DND-41 (cell line): Measurements from ENCODE around the gene DGKQ.
"Not testable (repeated sequence)": the region's sequence is repeated elsewhere in the genome, so short reads cannot be mapped to it uniquely, and the experiment has no call there.

Source experiments
- ATAC-seq: fragments of 200-7000 bp; cut with Tn5 transposase; 3 replicates; pipeline ENCODE4 v1.9.1; 2021; ENCODE audit warnings: low read depth; ENCODE audit not compliant: insufficient read depth
- DNase-seq: peaks from one replicate; pipeline ENCODE4 v3.0.0-alpha.2; 2020
- H2AFZ ChIP-seq: 2 replicates; pipeline ENCODE4 v1.6.0; 2012; ENCODE audit warnings: low read depth, low read length
- H3K27ac ChIP-seq: 2 replicates; pipeline ENCODE4 v1.5.1; 2012; ENCODE audit warnings: low read length, inconsistent platforms
- H3K27me3 ChIP-seq: fragments of 200-600 bp; sonication (generic); 2 replicates; pipeline ENCODE4 v1.6.0; 2012; ENCODE audit warnings: low read length, mild to moderate bottlenecking, inconsistent platforms; ENCODE audit not compliant: insufficient read depth, poor library complexity
- H3K36me3 ChIP-seq: 2 replicates; pipeline ENCODE4 v1.5.1; 2012; ENCODE audit warnings: low read length, inconsistent platforms; ENCODE audit not compliant: insufficient read depth
- H3K4me1 ChIP-seq: 2 replicates; pipeline ENCODE4 v1.5.1; 2012; ENCODE audit warnings: mild to moderate bottlenecking, low read length; ENCODE audit not compliant: insufficient read depth
- H3K4me2 ChIP-seq: 2 replicates; pipeline ENCODE4 v1.6.0; 2012; ENCODE audit warnings: mild to moderate bottlenecking, moderate library complexity, low read length, inconsistent platforms; ENCODE audit not compliant: insufficient read depth
- H3K4me3 ChIP-seq, 2 experiments: fragments of 200-600 bp in 1 of 2; shearing (Covaris generic) in 1 of 2; 2 replicates each; pipeline ENCODE4 v1.5.1; 2012 to 2016; ENCODE audit warnings: inconsistent platforms in 2 of 2, low read length in 2 of 2, mild to moderate bottlenecking in 2 of 2, low read depth in 1 of 2, moderate library complexity in 1 of 2
- H3K79me2 ChIP-seq: 2 replicates; pipeline ENCODE4 v1.6.0; 2012; ENCODE audit warnings: low read length, inconsistent platforms; ENCODE audit not compliant: insufficient read depth
- H3K9ac ChIP-seq: 2 replicates; pipeline ENCODE4 v1.6.0; 2012; ENCODE audit warnings: low read depth, mild to moderate bottlenecking, inconsistent platforms, low read length, moderate library complexity
- H3K9me3 ChIP-seq: 2 replicates; pipeline ENCODE4 v1.5.1; 2012; ENCODE audit warnings: low read length, moderate library complexity, mild to moderate bottlenecking, inconsistent platforms; ENCODE audit not compliant: insufficient read depth, severe bottlenecking
- H4K20me1 ChIP-seq: 2 replicates; pipeline ENCODE4 v1.6.0; 2012; ENCODE audit warnings: low read length; ENCODE audit not compliant: insufficient read depth
- EZH2 ChIP-seq: IDR thresholded peaks from 3 replicates; pipeline ENCODE4 v1.6.1; 2012; ENCODE audit warnings: borderline replicate concordance, low read depth, mild to moderate bottlenecking, moderate library complexity, low read length, inconsistent platforms; ENCODE audit not compliant: severe bottlenecking
- TF ChIP-seq, protein P1 (sequence below): IDR thresholded peaks from 2 replicates; pipeline ENCODE4 v1.5.1; 2012; ENCODE audit warnings: borderline replicate concordance, low read length, moderate library complexity, mild to moderate bottlenecking; ENCODE audit not compliant: poor library complexity, severe bottlenecking; ENCODE audit errors: extremely low read depth

Gene DGKQ

DNA sequence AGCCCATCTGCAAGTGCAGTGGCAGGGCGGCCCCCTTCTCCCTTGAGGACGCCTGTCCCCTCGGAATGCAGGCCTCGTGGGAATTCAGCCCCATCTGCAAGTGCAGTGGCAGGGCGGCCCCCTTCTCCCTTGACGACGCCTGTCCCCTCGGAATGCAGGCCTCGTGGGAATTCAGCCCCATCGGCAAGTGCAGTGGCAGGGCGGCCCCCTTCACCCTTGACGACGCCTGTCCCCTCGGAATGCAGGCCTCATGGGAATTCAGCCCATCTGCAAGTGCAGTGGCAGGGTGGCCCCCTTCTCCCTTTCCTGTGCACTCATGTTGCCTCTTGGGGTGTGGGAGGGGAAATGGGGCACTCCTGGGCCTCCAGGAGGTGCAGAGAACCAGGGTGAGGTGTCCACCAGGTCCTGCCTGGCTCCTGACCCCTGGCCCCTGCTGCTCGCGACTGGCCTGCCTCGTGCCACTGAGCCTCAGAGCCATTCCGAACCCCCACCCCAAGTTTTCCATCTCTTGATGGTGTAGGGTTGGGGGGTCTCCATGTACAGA, 26.6 kb upstream of the DGKQ start:
- no peaks in the 10 kb centered on the region for H3K9me3 ChIP-seq
- H3K4me3 ChIP-seq: no peak overlapping the region

DNA sequence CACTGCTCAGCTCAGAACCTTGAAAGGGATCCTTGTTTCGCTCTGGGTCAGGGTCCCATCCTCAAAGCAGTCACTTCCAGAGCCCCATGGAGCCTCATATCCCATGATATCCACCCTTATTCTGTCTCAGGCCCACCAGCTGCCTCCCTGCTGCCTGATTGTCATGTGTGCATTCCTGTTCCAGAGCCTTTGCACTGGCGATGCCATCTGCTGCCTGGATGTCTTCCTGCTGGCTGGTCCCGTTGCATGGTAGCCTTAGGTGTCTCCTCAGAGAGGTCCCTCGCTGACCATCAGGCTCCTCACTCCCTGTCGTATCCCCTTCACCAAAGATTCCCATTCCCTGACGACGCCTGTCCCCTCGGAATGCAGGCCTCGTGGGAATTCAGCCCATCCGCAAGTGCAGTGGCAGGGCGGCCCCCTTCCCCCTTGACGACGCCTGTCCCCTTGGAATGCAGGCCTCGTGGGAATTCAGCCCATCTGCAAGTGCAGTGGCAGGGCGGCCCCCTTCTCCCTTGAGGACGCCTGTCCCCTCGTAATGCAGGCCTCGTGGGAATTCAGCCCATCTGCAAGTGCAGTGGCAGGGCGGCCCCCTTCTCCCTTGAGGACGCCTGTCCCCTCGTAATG, 26.0 kb upstream of the DGKQ start:
- H3K4me3 ChIP-seq, ATAC-seq, H3K36me3 ChIP-seq, H2AFZ ChIP-seq, H3K9ac ChIP-seq, DNase-seq, H3K79me2 ChIP-seq, H3K9me3 ChIP-seq, H3K27ac ChIP-seq, H3K4me2 ChIP-seq, H3K4me1 ChIP-seq, H3K27me3 ChIP-seq: not testable (repeated sequence)
- H4K20me1 ChIP-seq: peaks cover 11% of the 10 kb centered on the region; the same call in 1 of the 2 replicates

More for the DNA sequence above, 26.6 kb upstream of the DGKQ start:
- TF ChIP-seq, protein P1, sequence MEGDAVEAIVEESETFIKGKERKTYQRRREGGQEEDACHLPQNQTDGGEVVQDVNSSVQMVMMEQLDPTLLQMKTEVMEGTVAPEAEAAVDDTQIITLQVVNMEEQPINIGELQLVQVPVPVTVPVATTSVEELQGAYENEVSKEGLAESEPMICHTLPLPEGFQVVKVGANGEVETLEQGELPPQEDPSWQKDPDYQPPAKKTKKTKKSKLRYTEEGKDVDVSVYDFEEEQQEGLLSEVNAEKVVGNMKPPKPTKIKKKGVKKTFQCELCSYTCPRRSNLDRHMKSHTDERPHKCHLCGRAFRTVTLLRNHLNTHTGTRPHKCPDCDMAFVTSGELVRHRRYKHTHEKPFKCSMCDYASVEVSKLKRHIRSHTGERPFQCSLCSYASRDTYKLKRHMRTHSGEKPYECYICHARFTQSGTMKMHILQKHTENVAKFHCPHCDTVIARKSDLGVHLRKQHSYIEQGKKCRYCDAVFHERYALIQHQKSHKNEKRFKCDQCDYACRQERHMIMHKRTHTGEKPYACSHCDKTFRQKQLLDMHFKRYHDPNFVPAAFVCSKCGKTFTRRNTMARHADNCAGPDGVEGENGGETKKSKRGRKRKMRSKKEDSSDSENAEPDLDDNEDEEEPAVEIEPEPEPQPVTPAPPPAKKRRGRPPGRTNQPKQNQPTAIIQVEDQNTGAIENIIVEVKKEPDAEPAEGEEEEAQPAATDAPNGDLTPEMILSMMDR: no peak
- no peak for TF ChIP-seq EZH2
- H3K36me3 ChIP-seq: no peaks in the 10 kb centered on the region
- H3K27ac ChIP-seq: no peak overlapping the region
- no peak overlapping the region for H2AFZ ChIP-seq
- H3K27me3 ChIP-seq: no peaks in the 10 kb centered on the region
- no peak overlapping the region for H3K9ac ChIP-seq
- H3K4me2 ChIP-seq: no peak overlapping the region
- no peaks in the 10 kb centered on the region for H3K79me2 ChIP-seq
- no peak for ATAC-seq
- DNase-seq: no peak
- H4K20me1 ChIP-seq: peaks cover 11% of the 10 kb centered on the region; the same call in 1 of the 2 replicates
- no peaks in the 10 kb centered on the region for H3K4me1 ChIP-seq

DNA sequence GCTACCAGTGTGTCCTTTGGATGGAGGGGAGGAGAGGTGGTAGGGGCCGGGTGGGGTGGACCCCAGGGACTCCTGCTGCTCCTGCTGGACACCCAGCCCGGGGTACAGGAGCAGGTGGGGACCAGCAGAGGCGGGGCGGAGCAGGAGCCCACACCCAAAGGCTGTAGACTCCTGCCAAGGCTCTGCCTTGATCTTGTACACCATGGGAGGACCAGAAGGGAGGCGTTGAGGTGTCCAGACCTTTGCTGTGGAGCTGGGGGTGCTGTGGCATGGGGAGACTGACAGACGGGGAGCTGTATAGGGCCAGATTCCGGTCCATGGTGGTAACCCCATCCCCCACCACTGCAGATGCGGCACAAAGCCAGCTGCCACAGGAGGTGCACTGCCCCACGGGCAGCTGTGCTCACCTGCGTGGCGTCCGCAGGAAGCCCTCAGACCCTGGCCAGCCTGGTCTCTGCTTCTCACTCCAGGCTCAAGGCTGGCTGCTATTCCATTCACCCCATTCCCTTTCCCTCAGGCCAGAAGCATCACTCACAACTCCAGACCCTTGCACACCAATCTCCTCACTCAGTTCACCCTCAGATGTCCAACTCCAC, 24.8 kb upstream of the DGKQ start:
- Histone ChIP-seq H3K4me2 (no peak overlapping the region), H4K20me1 (peaks cover 11% of the 10 kb centered on the region; the same call in 1 of the 2 replicates), H2AFZ (no peak overlapping the region), H3K9ac (no peak overlapping the region), H3K27me3 (no peaks in the 10 kb centered on the region), H3K4me3 (no peak overlapping the region), H3K27ac (no peak overlapping the region), H3K9me3 (no peaks in the 10 kb centered on the region), H3K36me3 (no peaks in the 10 kb centered on the region), H3K79me2 (no peaks in the 10 kb centered on the region), H3K4me1 (no peaks in the 10 kb centered on the region)
- no peak for DNase-seq
- no peak; the same call in 2 of the 3 replicates for ATAC-seq
- TF ChIP-seq, protein P1: no peak
- no peak for TF ChIP-seq EZH2

- Histone ChIP-seq H3K36me3 (no peaks in the 10 kb centered on the region), H3K9ac (no peak overlapping the region), H3K79me2 (no peaks in the 10 kb centered on the region), H4K20me1 (peaks cover 11% of the 10 kb centered on the region; the same call in 1 of the 2 replicates), H3K27ac (no peak overlapping the region), H3K9me3 (no peaks in the 10 kb centered on the region), H3K4me1 (no peaks in the 10 kb centered on the region), H3K27me3 (no peaks in the 10 kb centered on the region), H2AFZ (no peak overlapping the region), H3K4me2 (no peak overlapping the region), H3K4me3 (no peak overlapping the region)
- no peak for ATAC-seq
- TF ChIP-seq EZH2: no peak
- TF ChIP-seq, protein P1: no peak
- DNase-seq: no peak
Measured at GRCh38 chr4:997375-998071, 24.2 kb upstream of the DGKQ start.
